GM21367 (cell line): ENCODE measurements around the gene PRKG1.
"Not testable (repeated sequence)": the region's sequence is repeated elsewhere in the genome, so short reads cannot be mapped to it uniquely, and the experiment has no call there.

Experiments used
- ATAC-seq: cut with Tn5 transposase; IDR thresholded peaks from one replicate; pipeline ENCODE4 v1.9.1; 2021; ENCODE audit not compliant: unreplicated experiment

PRKG1 gene

GRCh38 chr10:51564896-51565510, 490.7 kb downstream of the PRKG1 start:
- no peak for ATAC-seq

GRCh38 chr10:51567271-51567670, 493.0 kb downstream of the PRKG1 start:
- no peak for ATAC-seq

- no peak for ATAC-seq
Measured at GRCh38 chr10:51569467-51569866, 495.2 kb downstream of the PRKG1 start.

- ATAC-seq = no peak
Measured at GRCh38 chr10:51574248-51575048, 500.2 kb downstream of the PRKG1 start.

- ATAC-seq = not testable (repeated sequence)
Measured at GRCh38 chr10:51581196-51581595, 506.9 kb downstream of the PRKG1 start.

GRCh38 chr10:51583976-51584375, 509.7 kb downstream of the PRKG1 start:
- no peak for ATAC-seq

- ATAC-seq = no peak
Measured at GRCh38 chr10:51585742-51586141, 511.5 kb downstream of the PRKG1 start.

GRCh38 chr10:51588984-51589383, 514.7 kb downstream of the PRKG1 start:
- no peak for ATAC-seq

- no peak for ATAC-seq
Measured at GRCh38 chr10:51590818-51591217, 516.5 kb downstream of the PRKG1 start.

- ATAC-seq = no peak
Measured at GRCh38 chr10:51596695-51597094, 522.4 kb downstream of the PRKG1 start.

- no peak for ATAC-seq
Measured at GRCh38 chr10:51599647-51600046, 525.4 kb downstream of the PRKG1 start.

- no peak for ATAC-seq
Measured at GRCh38 chr10:51602326-51602725, 528.0 kb downstream of the PRKG1 start.

GRCh38 chr10:51604579-51604978, 530.3 kb downstream of the PRKG1 start:
- ATAC-seq = no peak

GRCh38 chr10:51606825-51607462, 532.7 kb downstream of the PRKG1 start:
- no peak for ATAC-seq

- no peak for ATAC-seq
Measured at GRCh38 chr10:51607463-51607835, 533.2 kb downstream of the PRKG1 start.

- no peak for ATAC-seq
Measured at GRCh38 chr10:51608211-51608610, 533.9 kb downstream of the PRKG1 start.

- ATAC-seq = no peak
Measured at GRCh38 chr10:51615764-51616298, 541.5 kb downstream of the PRKG1 start.

GRCh38 chr10:51617576-51618235, 543.4 kb downstream of the PRKG1 start:
- no peak for ATAC-seq

GRCh38 chr10:51619365-51619764, 545.1 kb downstream of the PRKG1 start:
- no peak for ATAC-seq

- no peak for ATAC-seq
Measured at GRCh38 chr10:51620131-51620530, 545.8 kb downstream of the PRKG1 start.

- ATAC-seq = no peak
Measured at GRCh38 chr10:51624013-51624412, 549.7 kb downstream of the PRKG1 start.
